Tibial nerve (tissue), 4 donors: Measurements from ENCODE around the gene RPA1. TPM values are rescaled to one million over a fixed set of nuclear protein-coding genes. Genes with fewer than 3 reads are reported as not detected.

Experiments used
- DNase-seq, 2 donors: peaks; one replicate each; pipeline ENCODE4 v3.0.0-alpha.2; 2019; ENCODE audit warnings: low spot score in 2 of 2
- H3K27ac ChIP-seq, 4 donors: fragments of 200-600 bp; sonication (generic) in 3 of 4; one replicate each; pipeline ENCODE4 v1.5.1; 2017 to 2019; ENCODE audit warnings: mild to moderate bottlenecking in 1 of 4
- H3K27me3 ChIP-seq, 2 donors: fragments of 200-600 bp; sonication (generic) in 1 of 2; one replicate each; pipeline versions ENCODE4 v1.5.1 to v1.6.0; 2017 to 2019
- H3K36me3 ChIP-seq, 3 donors: fragments of 200-600 bp; sonication (generic); one replicate each; pipeline ENCODE4 v1.5.1; 2018 to 2019
- H3K4me1 ChIP-seq, 4 donors: fragments of 200-600 bp; sonication (generic) in 3 of 4; one replicate each; pipeline ENCODE4 v1.5.1; 2017 to 2019
- H3K4me3 ChIP-seq, 4 donors: fragments of 200-600 bp; sonication (generic) in 3 of 4; one replicate each; pipeline ENCODE4 v1.5.1; 2017 to 2019; ENCODE audit warnings: mild to moderate bottlenecking in 1 of 4, moderate library complexity in 1 of 4
- H3K9me3 ChIP-seq, 4 donors: fragments of 200-600 bp; sonication (generic) in 3 of 4; one replicate each; pipeline ENCODE4 v1.5.1; 2017 to 2019
- EP300 ChIP-seq, 2 donors: sonication (generic); formaldehyde crosslinking; IDR thresholded peaks; one replicate each; pipeline ENCODE4 v1.6.1; 2017; ENCODE audit warnings: antibody characterized with exemption in 2 of 2, mild to moderate bottlenecking in 1 of 2
- POLR2A ChIP-seq, 2 donors: fragments of 450-650 bp; IDR thresholded peaks; one replicate each; pipeline ENCODE4 v1.6.1; 2017; ENCODE audit warnings: antibody characterized with exemption in 2 of 2, mild to moderate bottlenecking in 2 of 2, moderate library complexity in 2 of 2
- WGBS, 2 donors: methylation state at CpG; one replicate each; pipeline ENCODE4 v1.1.5; 2018; 5-methylcytosine and 5-hydroxymethylcytosine counted together
- total RNA-seq, 4 donors: library from RNA; depleted of rRNA; stranded (reverse); fragments of >200 nt; gene quantifications; one replicate each; pipeline ENCODE4 v1.1.0, GENCODE V29; 2016
- TF ChIP-seq, protein P1 (sequence below), 5 experiments: fragments of 200-600 bp in 3 of 5; fragments of 450-650 bp in 2 of 5; sonication (generic) in 3 of 5; IDR thresholded peaks; one replicate each; pipeline ENCODE4 v1.5.1; 2016 to 2019; ENCODE audit warnings: antibody characterized with exemption in 5 of 5, mild to moderate bottlenecking in 3 of 5, moderate library complexity in 2 of 5

RPA1 gene
- total RNA-seq, 4 donors from 2014 or later = 18.0 to 31.0 (median 26.7) TPM

DNA sequence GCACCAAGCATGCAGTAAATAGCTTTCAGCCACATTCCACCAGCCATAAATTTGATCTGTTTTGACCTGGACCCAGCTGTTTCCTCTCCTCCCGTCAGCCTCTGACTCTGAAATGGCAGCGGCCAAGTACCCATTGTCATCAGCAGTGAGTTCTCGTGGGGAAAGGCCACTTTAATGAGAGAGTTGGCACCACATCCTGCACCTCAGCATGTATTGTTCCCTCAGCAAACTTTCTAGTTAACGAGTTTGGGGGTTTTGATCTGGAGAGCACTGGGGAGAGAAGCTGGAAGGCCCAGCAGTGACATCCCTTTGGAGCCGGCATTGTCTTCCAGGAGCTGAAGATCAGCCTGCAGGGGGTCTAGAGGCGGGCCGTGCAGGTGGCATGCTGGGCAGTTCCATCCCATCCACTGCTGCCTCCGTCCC is 84.9 kb downstream of the RPA1 start:
- DNase-seq = no peak
- no peaks in the 10 kb centered on the region for H3K4me1 ChIP-seq
- H3K9me3 ChIP-seq = no peaks in the 10 kb centered on the region
- no peak overlapping the region for H3K4me3 ChIP-seq
- 32 to 47% methylated on average over 6 to 8 of the region's 8 CpGs for WGBS, 2 donors
- peaks cover 0 to 78% of the 10 kb centered on the region in 2 donors for H3K27me3 ChIP-seq
- TF ChIP-seq, protein P1, sequence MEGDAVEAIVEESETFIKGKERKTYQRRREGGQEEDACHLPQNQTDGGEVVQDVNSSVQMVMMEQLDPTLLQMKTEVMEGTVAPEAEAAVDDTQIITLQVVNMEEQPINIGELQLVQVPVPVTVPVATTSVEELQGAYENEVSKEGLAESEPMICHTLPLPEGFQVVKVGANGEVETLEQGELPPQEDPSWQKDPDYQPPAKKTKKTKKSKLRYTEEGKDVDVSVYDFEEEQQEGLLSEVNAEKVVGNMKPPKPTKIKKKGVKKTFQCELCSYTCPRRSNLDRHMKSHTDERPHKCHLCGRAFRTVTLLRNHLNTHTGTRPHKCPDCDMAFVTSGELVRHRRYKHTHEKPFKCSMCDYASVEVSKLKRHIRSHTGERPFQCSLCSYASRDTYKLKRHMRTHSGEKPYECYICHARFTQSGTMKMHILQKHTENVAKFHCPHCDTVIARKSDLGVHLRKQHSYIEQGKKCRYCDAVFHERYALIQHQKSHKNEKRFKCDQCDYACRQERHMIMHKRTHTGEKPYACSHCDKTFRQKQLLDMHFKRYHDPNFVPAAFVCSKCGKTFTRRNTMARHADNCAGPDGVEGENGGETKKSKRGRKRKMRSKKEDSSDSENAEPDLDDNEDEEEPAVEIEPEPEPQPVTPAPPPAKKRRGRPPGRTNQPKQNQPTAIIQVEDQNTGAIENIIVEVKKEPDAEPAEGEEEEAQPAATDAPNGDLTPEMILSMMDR (IDR thresholded peaks at IDR 0.05) = no peak
- no peak for TF ChIP-seq EP300 (IDR thresholded peaks at IDR 0.05)
- no peak for TF ChIP-seq POLR2A (IDR thresholded peaks at IDR 0.05)
- H3K27ac ChIP-seq = no peak overlapping the region
- no peaks in the 10 kb centered on the region for H3K36me3 ChIP-seq

DNA sequence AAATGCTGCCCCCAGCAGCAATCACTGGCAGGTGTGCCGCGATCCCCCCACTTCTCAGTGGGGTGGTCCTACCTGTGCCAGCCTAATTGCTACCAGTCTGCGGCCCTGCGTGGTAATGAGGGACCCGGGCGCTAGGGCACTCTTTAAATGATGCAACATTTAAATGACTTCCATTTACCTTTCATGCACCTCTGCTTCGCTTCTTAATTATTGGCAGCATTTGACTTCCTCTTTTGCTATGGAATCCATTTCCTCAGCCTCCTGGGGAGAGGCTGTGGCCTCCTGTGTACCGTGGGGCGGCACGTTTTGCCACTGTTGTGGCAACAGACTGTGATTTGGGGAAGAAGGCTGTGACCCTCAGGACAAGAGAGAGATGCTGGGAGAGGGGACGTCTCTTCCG is 86.1 kb downstream of the RPA1 start:
- Histone ChIP-seq H3K36me3 (no peaks in the 10 kb centered on the region), H3K4me3 (no peak overlapping the region), H3K27me3 (peaks cover 0 to 66% of the 10 kb centered on the region in 2 donors), H3K27ac (no peak overlapping the region), H3K4me1 (no peaks in the 10 kb centered on the region), H3K9me3 (no peaks in the 10 kb centered on the region)
- whole genome bisulfite sequencing, 2 donors = 66 to 73% methylated on average over 12 of the region's 12 CpGs
- DNase-seq = no peak
- TF ChIP-seq POLR2A (IDR thresholded peaks at IDR 0.05) = no peak
- no peak for TF ChIP-seq EP300 (IDR thresholded peaks at IDR 0.05)
- TF ChIP-seq, protein P1 (IDR thresholded peaks at IDR 0.05) = no peak

DNA sequence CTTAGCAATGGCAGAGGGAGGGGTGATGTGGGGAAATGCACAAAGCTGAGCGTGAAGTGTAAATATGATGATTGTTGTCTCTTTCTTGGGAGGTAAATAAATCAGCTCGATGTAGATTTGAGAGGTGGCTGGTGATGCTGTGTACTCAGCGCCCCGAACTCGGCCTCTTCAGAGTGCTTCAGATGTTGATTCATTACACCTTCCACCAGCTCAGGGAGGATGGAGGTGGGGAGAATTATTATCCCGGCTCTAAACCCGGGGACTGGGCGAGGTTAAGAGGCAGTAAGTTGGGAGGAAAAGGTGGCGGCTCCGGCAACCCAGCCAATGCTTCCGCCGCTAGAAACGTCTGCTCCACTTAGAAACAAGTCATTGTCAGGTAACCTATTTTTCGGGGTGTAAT is 86.5 kb downstream of the RPA1 start:
- H3K36me3 ChIP-seq = no peaks in the 10 kb centered on the region
- DNase-seq = no peak
- no peak overlapping the region for H3K4me3 ChIP-seq
- 73 to 77% methylated on average over 14 of the region's 14 CpGs for WGBS, 2 donors
- peaks cover 0 to 62% of the 10 kb centered on the region in 2 donors for H3K27me3 ChIP-seq
- H3K4me1 ChIP-seq = no peaks in the 10 kb centered on the region
- no peak overlapping the region for H3K27ac ChIP-seq
- H3K9me3 ChIP-seq = no peaks in the 10 kb centered on the region
- no peak for TF ChIP-seq POLR2A (IDR thresholded peaks at IDR 0.05)
- TF ChIP-seq, protein P1 (IDR thresholded peaks at IDR 0.05) = no peak
- TF ChIP-seq EP300 (IDR thresholded peaks at IDR 0.05) = no peak

DNA sequence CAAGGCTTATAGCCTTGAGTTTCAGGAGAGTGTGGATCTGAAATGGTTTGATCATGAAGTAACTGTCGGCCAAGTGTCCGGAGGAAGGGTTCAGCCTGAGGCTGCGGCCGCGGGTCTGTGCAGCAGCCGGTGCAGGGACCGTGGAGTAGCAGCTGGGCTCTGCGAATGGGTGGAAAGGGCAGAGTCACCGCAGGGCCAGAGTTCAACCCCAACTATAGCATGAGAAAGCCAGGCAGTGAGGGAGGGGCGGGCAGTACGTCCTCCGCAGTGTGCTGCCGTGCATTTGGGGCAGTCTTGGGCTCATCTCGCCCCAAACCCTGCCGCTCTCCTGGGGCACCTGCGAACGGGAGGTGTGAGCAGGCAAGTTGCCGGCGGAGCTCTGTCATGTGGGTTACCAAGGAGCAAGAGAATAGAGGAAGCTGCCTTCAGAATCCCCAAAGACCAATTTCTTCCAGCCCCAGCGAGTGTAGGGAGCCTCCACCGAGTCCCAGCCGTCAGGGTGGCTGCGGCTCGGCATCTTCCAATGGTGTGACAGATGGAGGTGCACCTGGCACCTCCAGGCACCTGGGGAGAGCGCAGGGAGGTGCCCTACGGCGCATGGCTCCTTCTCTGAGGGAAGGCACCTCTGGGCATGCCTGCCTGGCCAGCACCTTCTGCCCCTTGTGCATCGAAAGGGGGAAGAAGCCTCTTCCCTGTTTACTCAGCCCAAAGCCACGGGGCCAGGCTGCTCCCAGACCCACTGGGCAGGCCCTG is 87.3 kb downstream of the RPA1 start:
- Histone ChIP-seq H3K4me1 (no peaks in the 10 kb centered on the region), H3K4me3 (no peak overlapping the region), H3K36me3 (no peaks in the 10 kb centered on the region), H3K9me3 (no peaks in the 10 kb centered on the region), H3K27ac (no peak overlapping the region), H3K27me3 (peaks cover 0 to 54% of the 10 kb centered on the region in 2 donors)
- TF ChIP-seq POLR2A (IDR thresholded peaks at IDR 0.05) = no peak
- TF ChIP-seq EP300 (IDR thresholded peaks at IDR 0.05) = no peak
- TF ChIP-seq, protein P1 (IDR thresholded peaks at IDR 0.05) = no peak
- no peak for DNase-seq
- 70 to 73% methylated on average over 19 to 27 of the region's 29 CpGs for WGBS, 2 donors

DNA sequence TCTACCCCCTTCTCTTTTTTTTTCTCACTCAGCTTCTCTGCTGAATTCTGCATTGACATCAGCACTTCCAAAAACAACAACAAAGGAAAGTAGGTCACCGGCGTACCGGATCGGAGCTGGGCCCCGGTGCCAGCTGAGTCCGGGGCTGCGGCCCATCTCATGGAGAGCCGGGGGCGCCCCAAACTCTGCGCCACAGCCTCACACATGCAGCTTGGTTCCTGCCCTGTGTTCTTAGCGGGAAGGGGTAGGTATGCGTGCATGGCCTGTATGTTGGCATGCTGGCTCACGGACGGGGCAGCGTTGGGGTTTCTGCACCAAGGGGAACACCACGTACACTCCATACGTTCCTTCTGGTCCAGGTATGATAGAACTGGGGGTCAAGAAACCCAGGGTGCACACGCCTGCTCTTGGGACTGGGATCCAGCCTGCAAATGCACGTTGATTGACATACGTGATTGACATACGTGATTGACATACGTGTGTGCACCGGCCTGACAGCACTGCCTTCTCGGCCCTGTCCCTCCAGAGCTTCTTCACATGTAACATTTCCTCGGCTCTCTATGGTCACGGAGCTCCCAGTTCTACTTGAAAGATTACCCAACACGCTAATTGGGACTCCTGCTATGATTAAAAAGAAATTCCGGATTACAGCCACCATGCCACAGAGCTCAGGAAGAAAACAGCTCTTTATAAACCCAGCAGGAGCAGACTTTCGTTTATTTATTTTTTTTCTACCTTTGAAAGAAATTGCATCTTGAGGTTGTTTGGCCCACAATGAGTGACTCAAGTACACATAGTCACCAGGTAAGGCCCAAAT is 88.7 kb downstream of the RPA1 start:
- peaks cover 0 to 40% of the 10 kb centered on the region in 2 donors for H3K27me3 ChIP-seq
- no peaks in the 10 kb centered on the region for H3K4me1 ChIP-seq
- no peak overlapping the region for H3K4me3 ChIP-seq
- WGBS, 2 donors = 87% methylated on average over 29 of the region's 29 CpGs
- H3K36me3 ChIP-seq = no peaks in the 10 kb centered on the region
- no peak for DNase-seq
- H3K27ac ChIP-seq = no peak overlapping the region
- H3K9me3 ChIP-seq = no peaks in the 10 kb centered on the region
- TF ChIP-seq, protein P1 (IDR thresholded peaks at IDR 0.05) = no peak
- TF ChIP-seq POLR2A (IDR thresholded peaks at IDR 0.05) (no peak), EP300 (IDR thresholded peaks at IDR 0.05) (no peak)
